ENCODE data around the gene PTAFR. TPM values are rescaled to one million over a fixed set of nuclear protein-coding genes. Genes with fewer than 3 reads are reported as not detected.
A peak's percentile ranks its signal among the peaks of the same experiment; 100 is the strongest.

Gene PTAFR
- total RNA-seq = 10 to 100 TPM; 10.5 to 42.3 (median 22.0) TPM

GRCh38 chr1:28176492-28177470 is at the start of gene PTAFR:
Gene PTAFR (minus strand): TSS chr1:28176690. CDS start chr1:28151021, 25,669 bp downstream.
- H3K9me3 ChIP-seq = no peaks in the 10 kb centered on the region
- no peaks in the 10 kb centered on the region for H3K27me3 ChIP-seq
- DNase-seq = peak in 1 of 2 donors; percentile 77
- H3K4me1 ChIP-seq = peaks cover 21 to 28% (median 26%) of the 10 kb centered on the region in 4 donors
- no peaks in the 10 kb centered on the region for H3K36me3 ChIP-seq
- peak within 1 kb of the TSS in 3 of 4 donors; percentile 22 to 49 (median 37) for H3K4me3 ChIP-seq
- WGBS, 2 donors = 67 to 79% methylated on average over 18 of the region's 18 CpGs
- peak; percentile 54 for ATAC-seq (ENCODE audit: low FRiP score in 2 of 2)
- H3K27ac ChIP-seq = peak within 1 kb of the TSS; percentile 72 to 88 (median 81)
- TF ChIP-seq EP300 (IDR thresholded peaks at IDR 0.05) (no peak), POLR2A (IDR thresholded peaks at IDR 0.05) (peak in 1 of 4 donors; percentile 81), CTCF (IDR thresholded peaks at IDR 0.05) (no peak), POLR2AphosphoS5 (IDR thresholded peaks at IDR 0.05) (peak; percentile 37 to 59)

DNA sequence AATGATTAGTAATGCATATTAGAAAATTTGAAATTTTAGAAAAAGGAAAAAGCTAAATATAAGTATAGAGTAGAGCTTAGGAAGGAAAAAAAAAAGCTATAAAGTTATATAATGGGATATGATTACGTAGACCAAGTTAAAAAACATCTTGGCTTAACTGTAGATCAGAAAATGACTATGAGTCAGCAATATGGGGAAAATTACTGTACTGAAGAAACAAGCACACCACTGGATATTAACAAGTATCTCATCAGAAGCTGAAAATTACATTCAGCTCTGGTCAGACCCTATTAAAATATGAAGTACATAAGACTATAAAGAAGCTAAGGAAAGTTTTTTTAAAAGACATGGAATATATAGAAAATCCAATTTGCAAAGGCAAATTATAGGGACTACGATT is 36.8 kb upstream of the PTAFR start:
- DNase-seq (no peak), ATAC-seq (ENCODE audit: low FRiP score in 2 of 2) (no peak)
- no peaks in the 10 kb centered on the region for H3K27me3 ChIP-seq
- TF ChIP-seq POLR2AphosphoS5 (IDR thresholded peaks at IDR 0.05) (no peak), CTCF (IDR thresholded peaks at IDR 0.05) (no peak), EP300 (IDR thresholded peaks at IDR 0.05) (no peak), POLR2A (IDR thresholded peaks at IDR 0.05) (no peak)
- 77 to 94% methylated on average over 2 of the region's 2 CpGs for WGBS, 2 donors
- peaks cover 12 to 55% (median 20%) of the 10 kb centered on the region in 4 donors for H3K36me3 ChIP-seq
- H3K4me1 ChIP-seq = peaks cover 0 to 8% (median 3%) of the 10 kb centered on the region in 4 donors
- H3K4me3 ChIP-seq = no peak overlapping the region
- H3K9me3 ChIP-seq = no peaks in the 10 kb centered on the region
- H3K27ac ChIP-seq = no peak overlapping the region

DNA sequence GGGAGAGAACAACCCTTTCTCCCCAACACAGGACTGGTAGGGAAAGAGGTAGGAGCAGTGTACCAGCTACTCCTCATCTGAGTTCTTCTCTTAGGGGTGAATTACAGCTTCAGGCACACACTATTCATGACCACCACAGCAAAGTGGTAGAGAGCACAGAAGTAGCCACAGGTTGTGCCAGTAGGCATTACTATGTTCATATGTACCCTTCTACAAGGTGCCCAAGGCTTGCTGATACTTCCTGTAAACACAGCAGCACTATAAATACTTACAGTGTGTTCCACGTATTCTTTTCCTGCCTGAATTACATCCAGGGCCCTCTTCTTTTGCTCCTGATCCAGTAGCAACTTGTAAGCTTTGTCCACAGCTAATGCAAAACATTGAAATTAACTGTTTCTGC is 33.2 kb upstream of the PTAFR start:
- Histone ChIP-seq H3K4me1 (peaks cover 0 to 8% (median 3%) of the 10 kb centered on the region in 4 donors), H3K9me3 (no peaks in the 10 kb centered on the region), H3K4me3 (no peak overlapping the region), H3K36me3 (peaks cover 14 to 84% (median 33%) of the 10 kb centered on the region in 4 donors), H3K27ac (peak overlapping the region in 3 of 4 donors; percentile 7 to 30 (median 23)), H3K27me3 (no peaks in the 10 kb centered on the region)
- WGBS, 2 donors = 63% methylated on average over 1 of the region's 1 CpG
- TF ChIP-seq POLR2AphosphoS5 (IDR thresholded peaks at IDR 0.05) = no peak
- no peak for TF ChIP-seq CTCF (IDR thresholded peaks at IDR 0.05)
- no peak for TF ChIP-seq EP300 (IDR thresholded peaks at IDR 0.05)
- TF ChIP-seq POLR2A (IDR thresholded peaks at IDR 0.05) = no peak
- ATAC-seq (ENCODE audit: low FRiP score in 2 of 2) = no peak
- DNase-seq = no peak

- Histone ChIP-seq H3K36me3 (peaks cover 20 to 84% (median 36%) of the 10 kb centered on the region in 4 donors), H3K9me3 (no peaks in the 10 kb centered on the region), H3K27me3 (no peaks in the 10 kb centered on the region), H3K4me1 (peaks cover 0 to 8% (median 3%) of the 10 kb centered on the region in 4 donors), H3K27ac (peak overlapping the region in 2 of 4 donors; percentile 23 to 30), H3K4me3 (no peak overlapping the region)
- peak; percentile 27 to 73 (median 60) for TF ChIP-seq CTCF (IDR thresholded peaks at IDR 0.05)
- no peak for TF ChIP-seq POLR2AphosphoS5 (IDR thresholded peaks at IDR 0.05)
- peak; percentile 79 for ATAC-seq (ENCODE audit: low FRiP score in 2 of 2)
- 37 to 41% methylated on average over 4 of the region's 4 CpGs for WGBS, 2 donors
- DNase-seq = peak in 1 of 2 donors; percentile 60
Measured at GRCh38 chr1:28208818-28209441, 32.4 kb upstream of the PTAFR start.

Data from upper lobe of left lung (tissue), 6 donors.